Stomach (tissue), 9 donors: Measurements from ENCODE around the gene TMCO1. TPM values are rescaled to one million over a fixed set of nuclear protein-coding genes. Genes with fewer than 3 reads are reported as not detected.

Experiments
- DNase-seq, 2 donors: peaks; one replicate each; pipeline versions ENCODE4 v3.0.0 to v3.0.0-alpha.2; 2013 to 2019
- H3K27ac ChIP-seq, 5 donors: fragments of 200-600 bp in 4 of 5; sonication (generic) in 4 of 5; one replicate each; pipeline ENCODE4 v1.5.1; 2013 to 2019; ENCODE audit warnings: mild to moderate bottlenecking in 1 of 5, moderate library complexity in 1 of 5
- H3K27me3 ChIP-seq, 3 donors: fragments of 200-600 bp; sonication (generic); one replicate each; pipeline ENCODE4 v1.5.1; 2017 to 2019; ENCODE audit warnings: mixed run types in 1 of 3
- H3K36me3 ChIP-seq, 4 donors: fragments of 200-600 bp; sonication (generic); 1 replicate in 3 of 4; 2 replicates in 1 of 4; pipeline ENCODE4 v1.5.1; 2016 to 2019
- H3K4me1 ChIP-seq, 4 donors: fragments of 200-600 bp; sonication (generic); one replicate each; pipeline ENCODE4 v1.5.1; 2016 to 2019
- H3K4me3 ChIP-seq, 4 donors: fragments of 200-600 bp; sonication (generic) in 3 of 4; one replicate each; pipeline ENCODE4 v1.5.1; 2016 to 2019; ENCODE audit warnings: mild to moderate bottlenecking in 1 of 4
- H3K9me3 ChIP-seq, 4 donors: fragments of 200-600 bp; sonication (generic); one replicate each; pipeline ENCODE4 v1.5.1; 2016 to 2019
- EP300 ChIP-seq: sonication (generic); formaldehyde crosslinking; IDR thresholded peaks from one replicate; pipeline ENCODE4 v1.6.1; 2017; ENCODE audit warnings: antibody characterized with exemption
- POLR2A ChIP-seq, 4 donors: fragments of 450-650 bp; IDR thresholded peaks; one replicate each; pipeline ENCODE4 v1.6.1; 2016; ENCODE audit warnings: antibody characterized with exemption in 4 of 4, control low read depth in 2 of 4, mild to moderate bottlenecking in 1 of 4, moderate library complexity in 1 of 4
- POLR2AphosphoS5 ChIP-seq, 3 donors: sonication (generic); formaldehyde crosslinking; IDR thresholded peaks; one replicate each; pipeline ENCODE4 v1.6.1; 2016; ENCODE audit warnings: antibody characterized with exemption in 3 of 3
- WGBS, 5 donors: extraction: QIAGEN DNeasy Blood & Tissue Kit in 3 of 5; methylation state at CpG; one replicate each; pipeline versions ENCODE4 v1.1.5 to v1.1.7; 2013 to 2018; 5-methylcytosine and 5-hydroxymethylcytosine counted together
- intact Hi-C: fragments of 100-400 bp; cut with DNase I; formaldehyde crosslinking; loops from one replicate; pipeline ENCODE4 v1.15.1; 2023; ENCODE audit warnings: low total_unique reads
- polyA plus RNA-seq, 3 donors: library from polyadenylated mRNA; stranded (reverse); fragments of 200-250 nt; gene quantifications; one replicate each; pipeline ENCODE4 v1.2.3, GENCODE V29; 2013
- total RNA-seq, 5 donors: library from RNA; depleted of rRNA; stranded (reverse); fragments of >200 nt; gene quantifications; one replicate each; pipeline versions ENCODE4 v1.1.0 to v1.2.3, GENCODE V29; 2014 to 2016
- TF ChIP-seq, protein P1 (sequence below), 7 experiments: fragments of 450-650 bp in 4 of 7; fragments of 200-600 bp in 3 of 7; sonication (generic) in 3 of 7; IDR thresholded peaks; one replicate each; pipeline ENCODE4 v1.5.1; 2016 to 2019; ENCODE audit warnings: antibody characterized with exemption in 7 of 7, control low read depth in 2 of 7, mild to moderate bottlenecking in 1 of 7
- donor health status: healthy with polysubstance abuse.
- donor health status: Bipolar disorder and iron deficiency.
- donor health status: healthy.

TMCO1 gene
- total and polyA plus RNA-seq, 8 donors, result 6.7 to 69.2 (median 39.8) TPM

DNA sequence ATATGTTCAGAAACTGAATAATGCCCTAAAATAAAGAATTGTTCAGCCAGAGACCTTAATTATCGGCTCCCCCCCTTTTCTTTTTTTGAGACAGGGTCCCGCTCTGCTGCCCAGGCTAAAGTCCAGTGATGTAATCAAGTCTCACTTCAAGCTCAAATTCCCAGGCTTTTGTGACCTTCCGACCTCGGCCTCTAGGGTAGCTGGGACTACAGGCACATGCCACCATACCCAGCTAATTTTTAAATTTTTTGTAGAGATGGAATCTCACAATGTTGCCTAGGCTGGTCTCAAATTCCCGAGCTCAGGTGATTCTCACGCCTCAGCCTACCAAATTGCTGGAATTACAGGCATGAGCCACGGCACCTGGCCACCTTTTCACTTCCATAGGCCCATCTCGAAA lies 26.5 kb downstream of the TMCO1 start:
- TF ChIP-seq, protein P1, sequence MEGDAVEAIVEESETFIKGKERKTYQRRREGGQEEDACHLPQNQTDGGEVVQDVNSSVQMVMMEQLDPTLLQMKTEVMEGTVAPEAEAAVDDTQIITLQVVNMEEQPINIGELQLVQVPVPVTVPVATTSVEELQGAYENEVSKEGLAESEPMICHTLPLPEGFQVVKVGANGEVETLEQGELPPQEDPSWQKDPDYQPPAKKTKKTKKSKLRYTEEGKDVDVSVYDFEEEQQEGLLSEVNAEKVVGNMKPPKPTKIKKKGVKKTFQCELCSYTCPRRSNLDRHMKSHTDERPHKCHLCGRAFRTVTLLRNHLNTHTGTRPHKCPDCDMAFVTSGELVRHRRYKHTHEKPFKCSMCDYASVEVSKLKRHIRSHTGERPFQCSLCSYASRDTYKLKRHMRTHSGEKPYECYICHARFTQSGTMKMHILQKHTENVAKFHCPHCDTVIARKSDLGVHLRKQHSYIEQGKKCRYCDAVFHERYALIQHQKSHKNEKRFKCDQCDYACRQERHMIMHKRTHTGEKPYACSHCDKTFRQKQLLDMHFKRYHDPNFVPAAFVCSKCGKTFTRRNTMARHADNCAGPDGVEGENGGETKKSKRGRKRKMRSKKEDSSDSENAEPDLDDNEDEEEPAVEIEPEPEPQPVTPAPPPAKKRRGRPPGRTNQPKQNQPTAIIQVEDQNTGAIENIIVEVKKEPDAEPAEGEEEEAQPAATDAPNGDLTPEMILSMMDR (IDR thresholded peaks at IDR 0.05), result no peak
- TF ChIP-seq EP300 (no peak), POLR2AphosphoS5 (IDR thresholded peaks at IDR 0.05) (no peak), POLR2A (IDR thresholded peaks at IDR 0.05) (no peak)
- Histone ChIP-seq H3K9me3 (no peaks in the 10 kb centered on the region), H3K27ac (no peak overlapping the region), H3K27me3 (no peaks in the 10 kb centered on the region), H3K36me3 (peaks cover 36 to 88% (median 82%) of the 10 kb centered on the region in 4 donors), H3K4me3 (no peak overlapping the region), H3K4me1 (no peaks in the 10 kb centered on the region)
- intact Hi-C loops, result no loop called here
- 91 to 98% (median 98%) methylated on average over 8 of the region's 8 CpGs for WGBS, 5 donors
- no peak for DNase-seq

DNA sequence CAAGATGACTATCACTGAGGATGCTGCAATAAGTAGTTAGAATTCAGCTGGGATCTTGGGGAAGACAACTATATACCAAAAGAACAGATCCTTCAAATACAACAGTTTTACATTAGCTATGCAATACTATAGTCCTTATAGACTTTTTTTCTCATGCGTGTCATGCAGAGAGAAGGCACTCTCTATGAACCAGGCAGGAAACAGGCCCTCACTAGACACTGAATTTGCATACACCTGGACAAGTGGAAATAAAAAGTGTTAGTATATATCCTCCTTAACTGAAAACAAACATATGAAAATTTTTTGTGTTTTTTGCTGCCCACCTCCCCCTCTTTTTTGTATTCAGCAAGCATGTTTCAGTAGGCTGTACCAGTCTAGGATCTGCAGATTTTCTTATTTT lies 29.9 kb downstream of the TMCO1 start:
- no peaks in the 10 kb centered on the region for H3K27me3 ChIP-seq
- no peak for DNase-seq
- intact Hi-C loops, result no loop called here
- H3K4me3 ChIP-seq, result no peak overlapping the region
- no peaks in the 10 kb centered on the region for H3K9me3 ChIP-seq
- no peak overlapping the region for H3K27ac ChIP-seq
- no peaks in the 10 kb centered on the region for H3K4me1 ChIP-seq
- no peak for TF ChIP-seq POLR2AphosphoS5 (IDR thresholded peaks at IDR 0.05)
- TF ChIP-seq, protein P1 (IDR thresholded peaks at IDR 0.05), result no peak
- no peak for TF ChIP-seq EP300
- TF ChIP-seq POLR2A (IDR thresholded peaks at IDR 0.05), result no peak
- H3K36me3 ChIP-seq, result peaks cover 29 to 91% (median 79%) of the 10 kb centered on the region in 4 donors
- WGBS, 5 donors, result 90 to 97% (median 96%) methylated on average over 1 of the region's 1 CpG

DNA sequence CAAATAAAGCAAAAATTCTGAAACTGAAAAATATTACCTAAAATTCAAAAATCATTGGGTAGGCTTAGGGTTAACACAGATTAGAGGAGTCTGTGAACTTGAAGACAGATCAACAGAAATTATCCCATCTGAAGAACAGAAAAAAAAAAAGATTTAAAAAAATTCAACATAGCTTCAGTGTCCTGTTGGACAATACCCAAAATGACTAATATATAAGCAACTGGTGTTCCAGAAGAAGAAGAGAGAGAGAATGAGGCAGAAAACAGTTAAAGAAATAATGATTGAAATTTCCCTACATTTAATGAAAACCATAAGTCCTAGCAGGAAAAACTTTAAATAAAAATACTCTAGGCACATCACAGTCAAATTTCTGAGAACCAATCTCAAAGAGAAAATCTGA lies 31.5 kb downstream of the TMCO1 start:
- Histone ChIP-seq H3K36me3 (peaks cover 17 to 84% (median 74%) of the 10 kb centered on the region in 4 donors), H3K4me1 (no peaks in the 10 kb centered on the region), H3K9me3 (no peaks in the 10 kb centered on the region), H3K27me3 (no peaks in the 10 kb centered on the region), H3K27ac (no peak overlapping the region), H3K4me3 (no peak overlapping the region)
- intact Hi-C loops, result no loop called here
- no peak for DNase-seq
- no peak for TF ChIP-seq EP300
- TF ChIP-seq, protein P1 (IDR thresholded peaks at IDR 0.05), result no peak
- TF ChIP-seq POLR2A (IDR thresholded peaks at IDR 0.05), result no peak
- TF ChIP-seq POLR2AphosphoS5 (IDR thresholded peaks at IDR 0.05), result no peak

DNA sequence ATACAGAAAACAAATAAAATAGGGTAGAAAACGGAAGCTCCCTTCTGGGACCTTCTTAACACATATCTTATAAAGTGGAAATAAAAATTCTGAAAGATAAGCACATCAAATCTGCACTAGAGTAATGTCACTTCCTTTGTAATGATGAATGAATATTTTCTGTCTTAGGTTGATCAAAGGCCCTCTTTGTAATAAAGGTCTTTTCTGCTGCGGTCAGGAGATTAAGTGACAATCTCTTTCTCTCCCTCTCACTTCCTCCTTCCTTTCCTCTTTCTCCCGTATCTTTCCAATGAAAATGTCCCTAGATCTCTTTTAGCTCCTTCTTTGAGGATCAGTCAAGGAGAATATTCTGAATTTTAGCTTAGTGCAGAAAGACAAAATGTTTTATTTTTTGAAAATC lies 33.8 kb downstream of the TMCO1 start:
- Histone ChIP-seq H3K4me1 (no peaks in the 10 kb centered on the region), H3K4me3 (no peak overlapping the region), H3K27ac (no peak overlapping the region), H3K27me3 (no peaks in the 10 kb centered on the region), H3K9me3 (no peaks in the 10 kb centered on the region), H3K36me3 (peaks cover 5 to 70% (median 65%) of the 10 kb centered on the region in 4 donors)
- DNase-seq, result no peak
- TF ChIP-seq POLR2A (IDR thresholded peaks at IDR 0.05) (no peak), POLR2AphosphoS5 (IDR thresholded peaks at IDR 0.05) (no peak), EP300 (no peak)
- TF ChIP-seq, protein P1 (IDR thresholded peaks at IDR 0.05), result no peak
- intact Hi-C loops, result no loop called here
- 87 to 93% (median 90%) methylated on average over 3 of the region's 3 CpGs for WGBS, 5 donors
